Activated CD4-positive, alpha-beta T cell treated with anti-CD3 and anti-CD28 coated beads for 36 hours (primary cell): Measurements from ENCODE around the gene ALDH8A1. TPM values are rescaled to one million over a fixed set of nuclear protein-coding genes. Genes with fewer than 3 reads are reported as not detected.
A peak's percentile ranks its signal among the peaks of the same experiment; 100 is the strongest.

Source experiments
- ATAC-seq: fragments of 200-7000 bp; cut with Tn5 transposase; one replicate; pipeline ENCODE4 v1.10.0; 2021; ENCODE audit warnings: mild to moderate bottlenecking, moderate library complexity
- CTCF ChIA-PET: fragments of 350-600 bp; sonication (Branson Sonifier 250); formaldehyde crosslinking; loops from one replicate; lab custom pipeline; 2021; ENCODE audit warnings: antibody characterized with exemption; lab: Charles Lee
- POLR2A ChIA-PET: fragments of 350-600 bp; sonication (Branson Sonifier 250); formaldehyde crosslinking; loops from one replicate; lab custom pipeline; 2021; ENCODE audit warnings: antibody characterized with exemption, inconsistent platforms; lab: Charles Lee
- DNase-seq: peaks from one replicate; pipeline ENCODE4 v3.0.0-alpha.2; 2020
- H3K27ac Mint-ChIP-seq: one replicate; pipeline ENCODE4 v1.8.0; 2021; ENCODE audit warnings: mixed read lengths
- H3K27me3 Mint-ChIP-seq: one replicate; pipeline ENCODE4 v1.8.0; 2021; ENCODE audit warnings: mixed read lengths
- H3K36me3 Mint-ChIP-seq: one replicate; pipeline ENCODE4 v1.8.0; 2021; ENCODE audit warnings: low read depth, mixed read lengths
- H3K4me1 Mint-ChIP-seq: one replicate; pipeline ENCODE4 v1.8.0; 2021; ENCODE audit warnings: mixed read lengths
- H3K4me3 Mint-ChIP-seq: one replicate; pipeline ENCODE4 v1.8.0; 2021; ENCODE audit warnings: mild to moderate bottlenecking, moderate library complexity, mixed read lengths
- H3K9me3 Mint-ChIP-seq: one replicate; pipeline ENCODE4 v1.8.0; 2021; ENCODE audit warnings: low read depth, mixed read lengths
- intact Hi-C, 2 experiments: fragments of 100-400 bp; cut with DNase I in 1 of 2; cut with micrococcal nuclease in 1 of 2; formaldehyde crosslinking; loops; one replicate each; pipeline versions ENCODE4 v1.14.2 to v1.15.1; 2022 to 2024; cut with DNase I, micrococcal nuclease
- total RNA-seq, 2 experiments: library from RNA; stranded (reverse); gene quantifications; one replicate each; pipeline ENCODE4 v1.2.3, GENCODE V29; 2021

The ALDH8A1 gene
- total RNA-seq, 2 experiments from 2014 or later: 0.67 to 1.7 TPM

DNA sequence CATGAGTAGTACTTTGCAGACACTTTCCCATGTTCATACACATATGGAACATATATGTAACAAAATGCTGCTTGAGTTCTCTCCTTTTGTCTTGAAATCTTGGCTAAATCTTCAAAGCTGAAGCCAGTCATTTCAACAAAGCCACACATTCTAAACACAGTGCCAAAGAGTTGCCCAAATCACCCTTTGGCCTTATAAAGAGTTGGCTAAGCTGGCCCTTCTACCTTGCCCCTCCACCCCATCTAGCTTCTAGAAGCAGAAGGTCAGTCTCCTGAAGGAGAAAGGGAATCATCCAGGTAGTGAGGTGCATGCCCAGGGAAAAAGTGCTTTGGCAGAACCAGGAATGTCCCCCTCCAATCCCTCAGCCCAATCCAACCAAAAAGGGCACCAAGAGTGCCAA, 58.3 kb downstream of the ALDH8A1 start:
- peaks cover 5% of the 10 kb centered on the region for H3K9me3 Mint-ChIP-seq
- H3K27me3 Mint-ChIP-seq: peaks cover 4% of the 10 kb centered on the region
- ChIA-PET POLR2A (no interaction called here), CTCF (interaction anchor here (1.3 kb wide), 1 partner anchor 9 kb away, joined by 4 read pairs; no protein-coding TSS in a partner anchor)
- intact Hi-C loops: no loop called here
- no peak overlapping the region for H3K4me3 Mint-ChIP-seq
- H3K4me1 Mint-ChIP-seq: no peaks in the 10 kb centered on the region
- no peak for ATAC-seq
- no peaks in the 10 kb centered on the region for H3K36me3 Mint-ChIP-seq
- H3K27ac Mint-ChIP-seq: no peak overlapping the region
- DNase-seq: no peak

DNA sequence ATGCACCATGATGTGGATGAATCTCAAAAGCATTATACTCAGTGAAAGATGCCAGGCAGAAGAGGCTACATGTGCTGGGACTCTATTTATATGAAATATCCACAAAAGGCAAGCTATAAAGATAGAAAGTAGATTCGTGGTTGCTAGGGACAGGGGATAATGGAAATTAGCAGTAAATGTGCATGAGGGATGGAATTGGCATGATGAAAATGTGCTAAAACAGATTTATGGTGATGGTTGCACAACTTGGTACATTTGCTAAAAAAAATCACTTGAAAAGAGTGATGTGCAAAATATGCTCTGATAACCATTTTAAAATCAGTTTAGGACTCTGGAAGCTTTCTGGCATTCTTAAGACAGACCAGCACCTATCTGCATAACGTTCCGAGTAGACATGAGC, 61.6 kb downstream of the ALDH8A1 start:
- no peak overlapping the region for H3K4me3 Mint-ChIP-seq
- ATAC-seq (no peak), DNase-seq (no peak)
- ChIA-PET POLR2A (no interaction called here), CTCF (interaction anchor here (0.9 to 1.0 kb wide), 2 partner anchors 675 to 776 kb away, joined by 3 read pairs; no protein-coding TSS in a partner anchor)
- intact Hi-C loops: no loop called here
- peaks cover 9% of the 10 kb centered on the region for H3K27me3 Mint-ChIP-seq
- no peak overlapping the region for H3K27ac Mint-ChIP-seq
- H3K4me1 Mint-ChIP-seq: no peaks in the 10 kb centered on the region
- H3K9me3 Mint-ChIP-seq: peaks cover 5% of the 10 kb centered on the region
- H3K36me3 Mint-ChIP-seq: no peaks in the 10 kb centered on the region

DNA sequence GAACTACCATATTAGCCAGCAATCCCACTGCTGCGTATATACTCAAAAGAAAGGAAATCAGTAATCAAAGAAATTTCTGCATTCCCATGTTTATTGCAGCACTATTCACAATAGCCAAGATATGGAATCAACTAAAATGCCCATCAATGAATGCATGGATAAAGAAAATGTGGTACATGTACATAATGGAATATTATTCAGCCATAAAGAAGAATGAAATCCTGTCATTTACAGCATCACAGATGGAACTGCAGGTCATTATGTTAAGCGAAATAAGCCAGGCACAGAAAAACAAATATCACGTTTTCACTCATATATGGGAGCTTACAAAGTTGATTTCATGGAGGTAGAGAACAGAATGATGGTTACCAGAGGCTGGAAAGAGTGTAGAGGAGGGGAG, 65.1 kb downstream of the ALDH8A1 start:
- DNase-seq (no peak), ATAC-seq (no peak)
- Mint-ChIP-seq H3K9me3 (no peaks in the 10 kb centered on the region), H3K27me3 (peaks cover 6% of the 10 kb centered on the region), H3K36me3 (no peaks in the 10 kb centered on the region), H3K4me1 (no peaks in the 10 kb centered on the region), H3K27ac (no peak overlapping the region), H3K4me3 (no peak overlapping the region)
- ChIA-PET POLR2A (no interaction called here), CTCF (interaction anchor here (1.1 to 3.5 kb wide), 3 partner anchors 14 to 55 kb away, joined by 4 to 25 read pairs (median 12); no protein-coding TSS in a partner anchor)
- intact Hi-C loops: loop anchor here in 1 of 2 experiments (5.0 kb wide), 1 partner anchor 58 kb away; no protein-coding TSS in a partner anchor

DNA sequence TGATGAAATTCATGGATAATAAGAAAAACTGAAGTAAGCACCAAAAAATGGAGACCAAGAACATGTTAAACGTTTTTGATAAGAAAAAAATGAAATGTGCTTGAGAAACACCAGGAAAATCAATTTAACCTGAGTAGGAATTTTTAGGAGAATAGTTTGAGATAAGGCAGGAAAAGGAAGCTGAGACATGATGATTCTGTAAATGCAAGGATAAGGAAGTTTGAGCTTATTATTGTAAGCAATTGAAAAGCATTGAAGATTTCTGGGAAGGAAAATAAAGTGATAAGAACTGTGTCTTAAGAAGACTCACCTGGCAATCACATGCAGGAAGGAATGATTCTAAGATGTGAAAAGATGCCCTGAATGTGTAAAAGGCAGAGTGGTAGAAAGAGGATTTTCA, 66.6 kb downstream of the ALDH8A1 start:
- ATAC-seq (no peak), DNase-seq (no peak)
- H3K27ac Mint-ChIP-seq: no peak overlapping the region
- no peaks in the 10 kb centered on the region for H3K4me1 Mint-ChIP-seq
- POLR2A ChIA-PET: interaction anchor here (0.6 kb wide), 1 partner anchor 269 kb away, joined by 8 read pairs; no protein-coding TSS in a partner anchor
- CTCF ChIA-PET: interaction anchor here (0.7 to 3.5 kb wide), 20 partner anchors 9 to 786 kb away, joined by 3 to 25 read pairs (median 4); no protein-coding TSS in a partner anchor
- H3K36me3 Mint-ChIP-seq: no peaks in the 10 kb centered on the region
- intact Hi-C loops: loop anchor here (2.0 to 5.0 kb wide), 4 partner anchors 57 to 761 kb away; no protein-coding TSS in a partner anchor
- peaks cover 6% of the 10 kb centered on the region for H3K27me3 Mint-ChIP-seq
- H3K9me3 Mint-ChIP-seq: no peaks in the 10 kb centered on the region
- no peak overlapping the region for H3K4me3 Mint-ChIP-seq

DNA sequence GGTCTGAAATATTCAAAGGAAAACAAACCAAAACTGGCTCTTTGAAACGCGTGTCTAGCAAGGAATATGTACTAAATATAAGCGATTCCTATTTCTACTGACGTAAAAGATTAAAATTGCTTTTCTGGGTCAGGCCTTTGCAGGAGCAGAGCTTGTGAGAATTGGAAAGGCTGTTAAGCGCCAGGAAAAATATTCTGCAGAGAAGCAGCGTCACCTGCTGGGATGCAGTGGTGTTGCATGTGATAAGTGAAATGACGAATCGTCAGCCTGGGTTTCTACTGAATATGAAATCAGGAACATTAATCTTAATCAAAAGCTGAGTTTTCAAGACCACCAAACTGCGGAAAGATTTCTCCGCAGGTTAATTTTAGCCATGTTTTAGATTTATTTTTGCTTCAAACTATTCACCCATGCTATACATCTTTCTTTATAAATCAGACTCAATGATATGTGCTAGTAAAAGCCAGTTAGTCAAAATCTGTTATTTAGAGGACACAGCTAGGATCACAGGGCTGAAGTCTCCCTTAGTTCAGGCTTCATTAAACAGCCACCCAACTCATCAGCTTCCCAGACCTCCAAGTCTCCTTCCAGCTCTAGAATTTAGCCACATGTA, 67.4 kb downstream of the ALDH8A1 start:
- ChIA-PET CTCF (interaction anchor here (0.6 to 3.5 kb wide), 37 partner anchors 9 to 786 kb away, joined by 3 to 25 read pairs (median 3); no protein-coding TSS in a partner anchor), POLR2A (no interaction called here)
- H3K4me1 Mint-ChIP-seq: no peaks in the 10 kb centered on the region
- H3K27me3 Mint-ChIP-seq: peaks cover 6% of the 10 kb centered on the region
- H3K4me3 Mint-ChIP-seq: no peak overlapping the region
- DNase-seq (peak; percentile 73), ATAC-seq (no peak)
- H3K9me3 Mint-ChIP-seq: no peaks in the 10 kb centered on the region
- intact Hi-C loops: loop anchor here (1.0 to 5.0 kb wide), 9 partner anchors 58 to 760 kb away; no protein-coding TSS in a partner anchor
- no peak overlapping the region for H3K27ac Mint-ChIP-seq
- no peaks in the 10 kb centered on the region for H3K36me3 Mint-ChIP-seq

DNA sequence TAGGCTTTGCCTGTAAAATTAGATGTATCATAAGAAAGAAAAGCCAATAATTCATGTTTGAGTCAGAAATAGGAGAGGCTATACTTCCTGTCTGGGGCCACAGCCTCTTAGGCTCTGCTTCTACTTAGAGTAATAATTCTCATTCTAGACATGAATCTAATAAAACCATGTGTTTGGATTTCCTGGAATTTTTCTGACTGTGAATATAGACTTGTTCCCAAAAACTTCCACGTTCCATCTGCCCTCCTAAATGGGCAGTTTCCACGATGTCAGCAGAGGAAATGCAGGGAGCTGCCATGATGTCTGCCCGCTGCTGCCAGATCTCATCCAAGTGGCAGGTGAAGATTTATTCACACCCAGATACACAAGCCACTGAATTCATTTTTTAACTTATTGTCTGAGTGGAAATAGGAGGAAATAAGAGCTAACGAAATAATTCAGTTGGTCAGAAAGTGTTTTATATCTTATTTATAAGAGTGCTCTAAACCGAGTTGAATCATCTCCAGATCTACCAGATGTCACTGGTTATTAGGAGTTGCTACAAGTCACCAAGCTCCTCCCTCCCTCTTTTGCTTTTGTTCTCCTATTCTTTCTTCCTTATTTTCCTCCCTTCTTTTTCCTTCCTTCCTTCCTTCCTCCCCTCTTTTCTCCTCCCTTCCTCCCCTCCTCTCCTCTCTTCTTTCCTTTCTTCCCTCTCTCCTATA, 69.3 kb downstream of the ALDH8A1 start:
- peaks cover 6% of the 10 kb centered on the region for H3K27me3 Mint-ChIP-seq

DNA sequence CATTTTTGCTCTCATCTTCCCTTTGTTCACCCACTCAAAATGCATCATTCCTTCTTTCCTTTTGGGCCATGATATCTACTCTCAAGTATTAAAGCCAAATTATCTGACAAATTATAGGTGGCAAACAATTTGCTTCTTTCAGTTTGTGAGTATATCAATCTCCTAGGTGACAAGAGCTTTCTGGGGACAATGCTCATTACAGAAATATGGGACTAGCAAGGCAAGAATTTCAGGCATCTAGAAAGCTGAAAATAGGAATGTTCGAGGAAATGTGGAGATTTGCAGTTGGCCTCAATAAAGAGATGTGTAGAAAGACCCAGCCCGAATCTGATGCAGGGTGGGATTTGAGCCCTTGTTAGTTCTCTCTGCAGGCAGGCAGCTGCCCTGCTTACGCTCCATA, 71.8 kb downstream of the ALDH8A1 start:
- no peak for ATAC-seq
- Mint-ChIP-seq H3K27ac (no peak overlapping the region), H3K36me3 (no peaks in the 10 kb centered on the region), H3K9me3 (peaks cover 3% of the 10 kb centered on the region), H3K4me3 (no peak overlapping the region), H3K27me3 (no peaks in the 10 kb centered on the region), H3K4me1 (peaks cover 8% of the 10 kb centered on the region)
- intact Hi-C loops: no loop called here
- POLR2A ChIA-PET: no interaction called here
- CTCF ChIA-PET: no interaction called here
- no peak for DNase-seq

More for the DNA sequence above, 69.3 kb downstream of the ALDH8A1 start:
- Mint-ChIP-seq H3K36me3 (no peaks in the 10 kb centered on the region), H3K4me3 (no peak overlapping the region), H3K27ac (no peak overlapping the region), H3K4me1 (no peaks in the 10 kb centered on the region), H3K9me3 (no peaks in the 10 kb centered on the region)
- ChIA-PET CTCF (interaction anchor here (0.6 to 2.3 kb wide), 4 partner anchors 60 to 757 kb away, joined by 3 to 11 read pairs (median 8); no protein-coding TSS in a partner anchor), POLR2A (interaction anchor here (0.6 kb wide), 1 partner anchor 789 kb away, joined by 3 read pairs; no protein-coding TSS in a partner anchor)
- DNase-seq: no peak
- intact Hi-C loops: loop anchor here in 1 of 2 experiments (5.0 kb wide), 1 partner anchor 62 kb away; no protein-coding TSS in a partner anchor
- ATAC-seq: no peak

DNA sequence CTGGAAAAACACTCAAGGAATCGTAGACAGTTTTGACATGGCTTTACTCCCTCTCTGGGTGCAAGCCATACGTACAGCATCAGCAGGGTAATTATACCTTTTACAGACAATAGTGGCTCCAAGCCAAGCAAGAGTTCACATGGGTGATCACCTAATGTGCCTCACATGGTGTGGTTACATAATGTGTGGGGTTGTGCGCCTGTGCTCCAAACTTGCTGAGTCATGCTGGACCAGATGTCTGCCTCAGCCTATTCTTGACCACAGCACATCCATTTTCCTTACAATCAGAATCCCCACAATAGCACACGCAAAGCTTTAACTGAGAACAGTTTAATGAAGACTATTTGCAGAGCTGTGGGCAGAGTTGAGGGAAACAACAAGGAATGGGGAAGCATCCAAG, 74.5 kb downstream of the ALDH8A1 start:
- no peak overlapping the region for H3K27ac Mint-ChIP-seq
- H3K4me3 Mint-ChIP-seq: no peak overlapping the region
- ChIA-PET CTCF (interaction anchor here (1.0 to 1.7 kb wide), 2 partner anchors 60 to 764 kb away, joined by 3 read pairs; no protein-coding TSS in a partner anchor), POLR2A (no interaction called here)
- H3K9me3 Mint-ChIP-seq: peaks cover 3% of the 10 kb centered on the region
- no peaks in the 10 kb centered on the region for H3K36me3 Mint-ChIP-seq
- intact Hi-C loops: no loop called here
- H3K4me1 Mint-ChIP-seq: peaks cover 18% of the 10 kb centered on the region
- H3K27me3 Mint-ChIP-seq: no peaks in the 10 kb centered on the region
- no peak for ATAC-seq
- DNase-seq: no peak

DNA sequence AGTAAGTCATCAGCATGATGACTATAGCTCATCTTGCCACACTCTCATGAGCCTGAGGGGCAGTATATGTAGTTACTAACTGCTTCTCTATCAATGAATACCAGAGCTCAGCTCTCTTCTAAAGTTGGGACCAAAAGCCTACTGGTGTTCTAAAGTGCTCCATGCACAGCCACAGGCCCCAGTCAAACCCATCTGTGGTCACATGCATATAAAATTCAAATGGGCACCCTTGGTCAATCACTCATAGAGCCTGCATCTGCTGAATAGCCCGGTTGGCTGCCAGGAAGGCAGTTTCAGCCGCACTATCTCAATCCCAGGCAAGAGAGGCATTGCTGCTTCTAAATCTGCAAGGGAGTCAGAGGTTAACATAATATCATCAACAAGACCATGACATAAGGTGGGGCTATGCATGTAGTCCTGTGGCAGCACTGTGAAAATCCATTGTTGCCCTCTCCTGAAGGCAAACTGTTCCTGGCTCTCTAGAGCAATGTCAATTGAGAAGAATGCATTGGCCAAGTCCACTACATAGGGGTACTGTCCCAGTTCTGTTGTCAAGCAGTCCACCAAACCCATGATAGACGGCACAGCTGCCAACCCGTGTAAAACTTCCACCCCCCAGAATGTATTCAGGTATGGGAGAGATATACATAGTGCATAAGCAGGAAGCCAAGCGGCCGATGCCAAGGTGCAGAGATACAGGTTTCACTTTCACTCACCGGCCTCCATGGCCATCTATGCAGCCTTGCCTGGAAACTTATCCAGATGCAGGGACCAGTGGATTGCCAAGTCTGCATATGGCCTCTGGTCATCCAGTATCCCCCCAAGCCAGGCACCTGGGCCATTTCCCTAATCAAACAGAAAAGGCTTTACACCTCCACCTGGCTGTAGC, 76.2 kb downstream of the ALDH8A1 start:
- peaks cover 3% of the 10 kb centered on the region for H3K9me3 Mint-ChIP-seq
- H3K4me1 Mint-ChIP-seq: peaks cover 18% of the 10 kb centered on the region
- intact Hi-C loops: no loop called here
- CTCF ChIA-PET: interaction anchor here (1.0 kb wide), 2 partner anchors 12 to 66 kb away, joined by 3 to 5 read pairs; no protein-coding TSS in a partner anchor
- POLR2A ChIA-PET: interaction anchor here (0.6 kb wide), 1 partner anchor 448 kb away, joined by 3 read pairs; no protein-coding TSS in a partner anchor
- no peaks in the 10 kb centered on the region for H3K36me3 Mint-ChIP-seq
- no peak overlapping the region for H3K27ac Mint-ChIP-seq
- no peak overlapping the region for H3K4me3 Mint-ChIP-seq
- no peaks in the 10 kb centered on the region for H3K27me3 Mint-ChIP-seq
- DNase-seq (peak; percentile 31), ATAC-seq (no peak)

DNA sequence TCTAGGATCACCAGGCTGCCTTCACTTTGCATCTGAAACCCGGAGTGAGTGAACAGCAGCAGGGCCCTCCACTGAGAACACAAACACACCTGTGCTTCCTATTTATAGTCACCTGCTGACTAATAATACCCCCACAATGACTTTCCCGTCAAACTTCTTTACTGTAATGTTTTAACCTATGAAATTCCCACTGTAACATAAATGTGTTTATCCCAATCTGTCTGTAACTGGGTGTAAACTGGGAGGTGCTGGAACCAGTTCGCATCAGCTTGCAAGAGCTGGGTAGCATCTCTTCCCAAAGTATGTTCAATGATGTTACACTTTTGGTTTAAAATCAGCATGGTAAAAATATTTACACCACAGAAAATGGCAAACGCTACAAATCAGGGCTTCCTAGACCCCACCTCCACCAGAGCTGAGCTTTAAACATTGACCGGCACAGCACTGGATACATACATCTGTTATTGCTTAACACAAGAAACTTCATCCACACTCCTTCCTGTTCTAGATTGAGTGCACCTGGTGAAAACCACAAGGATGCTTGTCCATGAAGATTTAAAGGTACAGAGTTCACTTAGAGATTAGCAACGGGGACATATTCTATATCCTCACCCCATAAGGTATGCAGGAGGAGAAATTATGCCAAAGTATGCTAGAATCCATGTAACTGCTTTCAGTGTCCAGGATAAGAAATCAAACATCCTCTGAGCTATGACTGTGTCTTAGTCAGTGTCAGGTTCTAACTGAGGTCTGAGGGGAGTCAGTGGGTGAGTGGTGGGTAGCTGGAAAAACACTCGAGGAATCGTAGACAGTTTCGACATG, 79.0 kb downstream of the ALDH8A1 start:
- CTCF ChIA-PET: interaction anchor here (0.6 to 2.7 kb wide), 3 partner anchors 12 to 681 kb away, joined by 3 to 12 read pairs (median 3); no protein-coding TSS in a partner anchor

More for the DNA sequence above, 79.0 kb downstream of the ALDH8A1 start:
- ATAC-seq: no peak
- Mint-ChIP-seq H3K36me3 (no peaks in the 10 kb centered on the region), H3K27me3 (no peaks in the 10 kb centered on the region), H3K27ac (no peak overlapping the region), H3K4me1 (peaks cover 18% of the 10 kb centered on the region), H3K9me3 (peaks cover 3% of the 10 kb centered on the region), H3K4me3 (no peak overlapping the region)
- POLR2A ChIA-PET: no interaction called here
- DNase-seq: no peak
- intact Hi-C loops: no loop called here
